Peyer's patch (tissue), 4 donors: ENCODE results near the gene SCN1A.

Source experiments
- POLR2A ChIP-seq, 2 donors: fragments of 450-650 bp; IDR thresholded peaks; one replicate each; pipeline ENCODE4 v1.5.1; 2017; ENCODE audit warnings: antibody characterized with exemption in 2 of 2, mild to moderate bottlenecking in 2 of 2, moderate library complexity in 2 of 2
- TF ChIP-seq, protein P1 (sequence below), 6 experiments: fragments of 450-650 bp in 4 of 6; fragments of 200-600 bp in 2 of 6; sonication (generic) in 1 of 6; IDR thresholded peaks; one replicate each; pipeline ENCODE4 v1.5.1; 2017 to 2019; ENCODE audit warnings: antibody characterized with exemption in 6 of 6, mild to moderate bottlenecking in 3 of 6, moderate library complexity in 1 of 6

DNA sequence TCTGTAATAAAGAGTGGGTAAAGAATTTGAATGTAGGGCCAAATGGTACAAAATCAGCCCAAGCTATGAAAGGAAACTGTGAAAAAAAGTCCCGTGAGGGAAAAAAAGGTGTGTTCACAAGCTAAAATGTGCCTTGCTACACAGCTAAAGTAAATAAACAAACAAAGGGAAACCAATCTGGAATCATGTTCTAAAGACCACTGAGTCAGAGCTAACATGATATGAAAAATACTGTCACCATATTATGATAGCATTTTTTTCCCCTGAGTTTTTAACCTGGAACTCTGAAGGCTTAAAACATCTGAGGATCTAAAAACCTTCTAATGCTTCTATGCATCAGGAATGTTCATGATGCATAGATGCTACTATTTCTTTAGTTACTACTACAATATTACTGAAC is 58.8 kb downstream of the SCN1A start:
- TF ChIP-seq, protein P1, sequence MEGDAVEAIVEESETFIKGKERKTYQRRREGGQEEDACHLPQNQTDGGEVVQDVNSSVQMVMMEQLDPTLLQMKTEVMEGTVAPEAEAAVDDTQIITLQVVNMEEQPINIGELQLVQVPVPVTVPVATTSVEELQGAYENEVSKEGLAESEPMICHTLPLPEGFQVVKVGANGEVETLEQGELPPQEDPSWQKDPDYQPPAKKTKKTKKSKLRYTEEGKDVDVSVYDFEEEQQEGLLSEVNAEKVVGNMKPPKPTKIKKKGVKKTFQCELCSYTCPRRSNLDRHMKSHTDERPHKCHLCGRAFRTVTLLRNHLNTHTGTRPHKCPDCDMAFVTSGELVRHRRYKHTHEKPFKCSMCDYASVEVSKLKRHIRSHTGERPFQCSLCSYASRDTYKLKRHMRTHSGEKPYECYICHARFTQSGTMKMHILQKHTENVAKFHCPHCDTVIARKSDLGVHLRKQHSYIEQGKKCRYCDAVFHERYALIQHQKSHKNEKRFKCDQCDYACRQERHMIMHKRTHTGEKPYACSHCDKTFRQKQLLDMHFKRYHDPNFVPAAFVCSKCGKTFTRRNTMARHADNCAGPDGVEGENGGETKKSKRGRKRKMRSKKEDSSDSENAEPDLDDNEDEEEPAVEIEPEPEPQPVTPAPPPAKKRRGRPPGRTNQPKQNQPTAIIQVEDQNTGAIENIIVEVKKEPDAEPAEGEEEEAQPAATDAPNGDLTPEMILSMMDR (IDR thresholded peaks at IDR 0.05), result no peak
- TF ChIP-seq POLR2A (IDR thresholded peaks at IDR 0.05), result no peak
